ENCODE data around the gene AIG1.

- TF ChIP-seq, protein P1, sequence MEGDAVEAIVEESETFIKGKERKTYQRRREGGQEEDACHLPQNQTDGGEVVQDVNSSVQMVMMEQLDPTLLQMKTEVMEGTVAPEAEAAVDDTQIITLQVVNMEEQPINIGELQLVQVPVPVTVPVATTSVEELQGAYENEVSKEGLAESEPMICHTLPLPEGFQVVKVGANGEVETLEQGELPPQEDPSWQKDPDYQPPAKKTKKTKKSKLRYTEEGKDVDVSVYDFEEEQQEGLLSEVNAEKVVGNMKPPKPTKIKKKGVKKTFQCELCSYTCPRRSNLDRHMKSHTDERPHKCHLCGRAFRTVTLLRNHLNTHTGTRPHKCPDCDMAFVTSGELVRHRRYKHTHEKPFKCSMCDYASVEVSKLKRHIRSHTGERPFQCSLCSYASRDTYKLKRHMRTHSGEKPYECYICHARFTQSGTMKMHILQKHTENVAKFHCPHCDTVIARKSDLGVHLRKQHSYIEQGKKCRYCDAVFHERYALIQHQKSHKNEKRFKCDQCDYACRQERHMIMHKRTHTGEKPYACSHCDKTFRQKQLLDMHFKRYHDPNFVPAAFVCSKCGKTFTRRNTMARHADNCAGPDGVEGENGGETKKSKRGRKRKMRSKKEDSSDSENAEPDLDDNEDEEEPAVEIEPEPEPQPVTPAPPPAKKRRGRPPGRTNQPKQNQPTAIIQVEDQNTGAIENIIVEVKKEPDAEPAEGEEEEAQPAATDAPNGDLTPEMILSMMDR (IDR thresholded peaks at IDR 0.05; ENCODE audit: insufficient read depth, low read depth, low read length): no peak
- TF ChIP-seq EZH2 (IDR thresholded peaks at IDR 0.05; ENCODE audit: insufficient read depth, low read length): no peak
Measured at GRCh38 chr6:143224516-143224915, 163.8 kb downstream of the AIG1 start.
